Activated CD4-positive, alpha-beta T cell treated with anti-CD3 and anti-CD28 coated beads for 24 hours (primary cell): ENCODE data around the gene FIBCD1.
"Not testable (repeated sequence)": the region's sequence is repeated elsewhere in the genome, so short reads cannot be mapped to it uniquely, and the experiment has no call there.

Experiments
- DNase-seq, 2 donors: peaks; one replicate each; pipeline ENCODE4 v3.0.0-alpha.2; 2020; ENCODE audit warnings: low read depth in 2 of 2

The FIBCD1 gene

DNA sequence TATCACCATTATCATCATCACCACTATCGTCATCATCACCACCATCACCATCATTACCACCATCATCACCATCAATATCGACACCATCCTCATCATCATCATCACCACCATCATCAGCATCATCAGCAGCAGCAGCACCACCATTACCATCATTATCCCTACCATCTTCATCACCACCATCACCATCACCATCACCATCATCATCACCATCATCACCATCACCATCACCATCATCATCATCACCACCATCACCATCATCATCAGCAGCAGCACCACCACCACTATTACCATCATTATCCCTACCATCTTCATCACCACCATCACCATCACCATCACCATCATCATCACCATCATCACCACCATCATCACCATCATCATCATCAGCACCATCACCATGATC, 15.9 kb upstream of the FIBCD1 start:
- DNase-seq: not testable (repeated sequence)

DNA sequence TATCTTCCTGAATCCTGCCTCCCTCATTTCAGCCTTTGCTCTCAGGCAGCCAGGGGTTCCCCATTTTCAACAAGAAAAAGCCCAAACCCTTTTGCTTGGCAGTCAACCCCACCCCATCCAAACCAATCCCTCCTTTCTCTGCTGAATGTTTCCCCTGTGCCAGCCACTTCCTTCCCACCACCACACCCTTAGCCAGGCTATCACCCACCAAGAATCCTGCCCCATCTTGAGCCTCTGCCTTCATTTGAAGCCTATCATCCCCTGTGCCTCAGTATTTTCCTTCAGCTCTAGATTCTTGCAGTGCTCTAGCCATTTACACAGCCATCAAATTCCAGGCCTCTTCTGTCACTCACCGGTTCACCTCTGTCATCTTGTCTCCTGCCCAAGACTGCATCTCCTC, 15.3 kb upstream of the FIBCD1 start:
- DNase-seq: no peak

- no peak for DNase-seq
These were observed 13.2 kb upstream of the FIBCD1 start for GRCh38 chr9:130952065-130952762.

GRCh38 chr9:130950039-130950311, 10.9 kb upstream of the FIBCD1 start:
- no peak for DNase-seq

DNA sequence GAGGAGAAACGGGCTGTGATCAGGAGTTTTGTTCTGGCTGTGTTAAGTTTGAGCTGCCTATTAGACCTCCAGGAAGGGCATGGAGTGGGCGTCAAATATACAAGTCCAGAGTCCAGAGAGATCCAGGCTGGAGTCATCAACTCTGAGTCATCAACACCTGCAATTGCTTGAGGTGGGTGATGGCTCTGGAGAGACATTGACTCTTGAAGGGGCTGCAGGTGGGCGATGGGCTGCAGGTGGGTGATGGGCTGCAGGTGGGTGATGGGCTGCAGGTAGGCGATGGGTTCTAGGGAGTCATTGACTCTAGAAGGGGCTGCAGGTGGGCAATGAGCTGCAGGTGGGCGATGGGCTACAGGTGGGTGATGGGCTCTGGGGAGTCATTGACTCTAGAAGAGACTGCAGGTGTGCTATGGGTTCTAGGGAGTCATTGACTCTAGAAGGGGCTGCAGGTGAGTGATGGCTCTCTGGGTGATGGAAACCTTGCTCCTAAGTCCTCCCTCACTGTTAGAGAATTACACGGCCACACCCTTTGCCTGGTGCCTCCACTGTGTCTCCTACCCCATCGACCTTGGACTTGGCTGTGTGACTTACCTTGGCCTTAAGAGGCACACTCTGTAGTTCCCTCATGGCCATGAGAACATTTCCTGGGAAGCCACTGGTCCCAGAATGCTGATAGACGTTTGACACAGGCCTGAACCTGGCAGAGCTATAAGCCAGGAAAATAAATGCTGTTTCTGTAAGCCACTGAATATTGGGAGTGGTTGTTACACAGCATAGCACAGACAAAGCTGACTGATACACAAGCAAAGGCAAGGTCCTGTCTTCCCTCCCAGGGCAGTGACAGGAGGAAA, 10.4 kb upstream of the FIBCD1 start:
- no peak for DNase-seq

DNA sequence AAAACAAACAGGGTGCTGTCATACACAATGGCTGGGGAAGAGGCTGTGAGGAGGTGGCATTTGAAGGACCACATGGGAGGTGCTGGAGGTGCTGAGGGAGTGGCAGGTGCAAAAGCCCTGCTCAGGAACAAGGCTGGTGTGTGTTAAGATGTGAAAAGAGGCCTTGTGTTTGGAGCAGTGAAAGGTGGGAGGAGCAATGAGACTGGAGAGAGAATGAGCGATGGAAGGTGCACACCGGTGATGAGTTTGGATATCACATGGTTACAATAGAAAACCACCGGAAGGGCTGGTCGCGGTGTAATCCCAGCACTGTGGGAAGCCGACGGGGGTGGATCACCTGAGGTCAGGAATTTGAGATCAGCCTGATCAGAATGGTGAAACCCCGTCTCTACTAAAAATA, 9.2 kb upstream of the FIBCD1 start:
- DNase-seq: no peak

- no peak for DNase-seq
These were observed 8.6 kb upstream of the FIBCD1 start for GRCh38 chr9:130947618-130948140.

GRCh38 chr9:130946766-130947617, 7.9 kb upstream of the FIBCD1 start:
- DNase-seq: no peak

DNA sequence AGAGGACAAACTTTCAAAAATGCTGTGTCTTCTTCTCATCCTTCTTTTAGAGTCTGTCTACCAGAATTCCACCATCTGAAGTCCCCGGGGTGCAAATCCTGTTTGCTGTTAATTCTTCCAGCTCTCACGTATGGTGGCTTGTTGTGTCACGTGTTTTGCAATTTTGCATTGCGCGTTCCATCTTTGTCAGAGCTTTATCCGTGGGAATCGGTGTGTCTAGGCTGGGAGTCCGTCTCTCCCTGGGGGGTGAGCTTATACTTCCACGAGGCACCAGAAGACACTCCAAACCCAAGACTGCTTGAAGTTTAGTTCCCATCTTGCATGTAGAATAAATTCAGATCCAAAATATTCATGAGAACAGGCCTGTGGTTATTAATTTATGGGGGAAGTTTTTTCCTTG, 6.1 kb upstream of the FIBCD1 start:
- DNase-seq: no peak

DNA sequence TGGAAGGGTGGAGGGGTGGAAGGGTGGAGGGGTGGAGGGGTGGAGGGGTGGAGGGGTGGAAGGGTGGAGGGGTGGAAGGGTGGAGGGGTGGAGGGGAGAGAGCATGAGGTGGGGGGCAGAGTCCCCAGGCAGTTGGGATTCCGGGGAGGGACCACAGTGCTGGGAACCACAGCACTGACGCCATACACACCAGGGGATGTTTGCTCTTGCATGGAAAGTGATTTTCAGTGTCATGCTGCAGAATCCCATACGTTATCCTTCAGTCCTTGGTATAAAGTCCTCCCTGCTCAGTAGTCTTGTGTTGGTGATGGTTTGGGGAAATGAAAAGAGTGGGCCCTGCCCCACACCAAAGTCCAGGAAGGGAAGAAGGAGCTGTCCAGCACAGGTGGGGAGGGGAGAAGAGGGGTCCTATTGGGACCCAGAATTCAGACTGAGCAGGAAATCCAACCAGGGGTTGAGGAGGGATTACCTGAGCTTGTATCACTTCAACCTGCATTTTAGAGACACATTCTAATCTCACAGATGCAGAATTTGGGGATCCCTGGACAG, 5.5 kb upstream of the FIBCD1 start:
- no peak for DNase-seq

DNA sequence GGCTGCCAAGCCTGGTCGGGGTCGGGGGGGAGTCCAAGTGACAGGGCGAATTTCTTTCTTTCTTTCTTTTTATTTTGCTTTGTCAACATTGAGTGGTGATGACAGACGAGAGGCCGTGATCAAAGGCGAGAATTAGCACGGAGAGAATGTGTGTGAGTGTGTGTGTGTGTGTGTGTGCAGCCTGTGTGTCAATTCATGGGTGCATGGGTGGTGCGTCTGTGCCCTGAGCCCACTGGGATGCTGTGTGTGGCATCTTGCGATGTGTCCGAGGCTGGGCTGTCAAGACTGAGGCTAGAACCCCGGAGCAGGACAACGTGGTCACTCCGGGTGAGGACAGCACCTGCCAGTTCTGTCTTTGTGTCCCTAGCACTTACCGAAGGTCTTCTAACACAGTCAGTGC, 4.7 kb upstream of the FIBCD1 start:
- DNase-seq: no peak

DNA sequence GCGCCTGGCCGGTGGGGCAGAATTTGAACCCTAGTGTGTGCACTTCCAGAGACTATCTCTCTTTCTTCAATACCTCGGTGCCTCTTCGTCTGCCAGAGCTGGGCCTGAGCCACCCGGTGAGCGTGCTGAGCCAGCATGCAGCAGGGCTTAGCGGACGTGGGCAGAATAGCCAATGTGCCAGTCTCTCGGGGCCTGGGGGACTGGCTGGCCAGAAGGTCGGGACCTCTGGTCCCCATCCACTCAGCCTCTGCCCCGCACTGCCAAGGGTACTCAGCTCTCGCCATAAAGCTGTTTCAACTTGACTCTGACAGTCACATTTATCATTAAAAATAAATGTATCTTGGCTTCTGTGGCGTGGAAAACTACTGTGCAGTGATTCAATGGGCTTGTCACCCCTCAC, 4.2 kb upstream of the FIBCD1 start:
- DNase-seq: no peak

DNA sequence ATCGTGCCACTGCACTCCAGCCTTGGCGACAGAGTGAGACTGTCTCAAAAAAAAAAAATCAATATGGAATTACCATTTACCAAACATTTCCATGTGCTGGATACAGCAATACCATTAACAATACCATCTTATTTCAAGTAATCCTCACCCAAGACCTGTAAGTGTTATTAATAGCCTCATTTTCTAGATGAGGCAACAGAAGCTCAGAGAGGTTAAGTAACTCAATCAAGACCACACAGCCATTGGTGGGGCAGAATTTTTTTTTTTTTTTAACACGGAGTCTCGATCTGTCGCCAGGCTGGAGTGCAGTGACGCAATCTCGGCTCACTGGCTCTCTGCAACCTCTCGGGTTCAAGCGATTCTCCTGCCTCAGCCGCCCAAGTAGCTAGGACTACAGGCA, 3.6 kb upstream of the FIBCD1 start:
- no peak for DNase-seq

DNA sequence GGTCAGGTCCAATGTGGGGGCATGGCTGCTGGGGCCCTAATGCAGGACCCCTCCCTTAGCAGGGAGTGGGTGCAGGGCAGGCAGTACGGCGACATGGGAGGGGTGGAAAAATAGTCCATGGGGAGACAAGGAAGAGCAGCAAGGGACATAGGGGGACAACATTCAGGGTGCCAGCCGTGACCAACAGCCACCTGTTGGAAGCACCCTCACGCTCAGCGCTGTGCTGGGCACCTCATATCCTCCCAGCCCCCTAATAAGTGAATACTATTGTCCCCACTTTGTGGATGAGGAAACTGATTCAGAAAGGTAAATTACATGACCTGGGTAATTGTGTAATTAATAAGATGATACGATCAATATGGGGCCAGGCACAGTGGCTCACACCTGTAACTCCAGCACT, 3.0 kb upstream of the FIBCD1 start:
- no peak for DNase-seq

DNA sequence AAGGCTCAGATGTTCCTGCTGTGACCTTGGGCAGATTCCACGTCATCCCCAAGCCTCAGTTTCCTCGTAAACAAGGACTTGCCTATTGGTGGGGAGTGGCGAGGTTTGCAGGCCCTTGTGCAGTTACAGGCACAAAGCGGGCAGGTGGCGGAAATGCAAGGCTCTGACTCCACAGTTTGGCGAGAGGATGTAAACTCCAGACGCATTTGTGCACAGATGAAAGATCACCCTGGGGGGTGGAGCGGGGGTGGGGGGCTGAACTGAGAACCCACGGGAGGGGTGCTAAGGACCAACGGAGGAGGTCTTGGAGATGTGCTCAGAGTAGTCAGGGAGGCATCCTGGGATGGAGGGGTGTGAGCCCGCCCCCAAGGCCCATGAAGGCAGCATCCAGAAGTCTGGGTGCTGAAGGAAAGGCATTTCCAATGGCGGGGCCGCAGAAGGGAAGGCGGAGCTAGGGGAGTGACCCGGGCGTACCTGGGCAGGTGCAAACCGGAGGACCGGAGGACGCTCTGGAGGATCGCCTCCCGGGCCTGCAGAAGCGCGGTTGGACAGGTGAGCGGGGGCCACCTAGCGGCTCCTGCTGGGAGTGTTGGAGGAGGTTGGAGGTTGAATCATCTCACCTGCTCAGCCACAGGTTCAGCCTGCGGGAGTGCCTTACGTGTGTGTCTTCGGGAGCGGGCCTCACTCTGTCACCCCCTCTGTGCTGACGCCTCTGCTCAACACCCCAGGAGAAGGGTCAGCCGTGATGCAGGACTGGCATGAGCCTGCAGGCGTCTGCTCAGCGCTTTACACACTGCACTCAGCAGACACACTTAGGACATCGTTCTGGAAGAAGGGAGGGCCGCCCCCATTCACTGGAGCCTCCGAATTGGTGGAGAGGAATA, 1.9 kb upstream of the FIBCD1 start:
- DNase-seq: peak; percentile 62 to 67

GRCh38 chr9:130940027-130940549, 1.0 kb upstream of the FIBCD1 start:
- DNase-seq: no peak

- no peak for DNase-seq
These were observed 469 bp upstream of the FIBCD1 start for GRCh38 chr9:130939405-130940026.

- no peak for DNase-seq
These were observed 829 bp downstream of the FIBCD1 start for GRCh38 chr9:130938184-130938651.

- DNase-seq: no peak
These were observed 1.6 kb downstream of the FIBCD1 start for GRCh38 chr9:130937146-130938076.
